Gastrocnemius medialis (tissue), 4 donors: ENCODE results near the gene LAMP1.

Source experiments
- POLR2A ChIP-seq, 2 donors: fragments of 450-650 bp; IDR thresholded peaks; one replicate each; pipeline ENCODE4 v1.6.1; 2017; ENCODE audit warnings: antibody characterized with exemption in 2 of 2, mild to moderate bottlenecking in 2 of 2, moderate library complexity in 2 of 2
- TF ChIP-seq, protein P1 (sequence below), 5 experiments: fragments of 450-650 bp in 3 of 5; fragments of 200-600 bp in 2 of 5; sonication (generic) in 2 of 5; IDR thresholded peaks in 4 of 5; conservative IDR thresholded peaks in 1 of 5; 1 replicate in 4 of 5; 2 replicates in 1 of 5; pipeline ENCODE4 v1.5.1; 2016 to 2019; ENCODE audit warnings: antibody characterized with exemption in 5 of 5, mild to moderate bottlenecking in 3 of 5, moderate library complexity in 3 of 5

DNA sequence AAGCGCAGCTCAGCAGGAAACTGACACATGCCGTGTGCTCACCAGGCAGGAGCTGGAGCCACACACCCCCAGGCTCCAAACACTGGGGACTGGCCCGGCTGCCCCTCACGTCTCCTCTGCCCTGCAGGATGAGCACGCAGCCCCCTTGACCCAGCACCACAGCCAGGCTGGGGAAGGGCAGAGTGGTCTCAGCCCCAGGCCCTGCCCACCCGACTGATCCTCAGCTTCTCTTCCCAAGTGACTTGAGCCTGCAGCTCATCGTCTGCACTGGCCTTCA lies 46.6 kb downstream of the LAMP1 start:
- TF ChIP-seq, protein P1, sequence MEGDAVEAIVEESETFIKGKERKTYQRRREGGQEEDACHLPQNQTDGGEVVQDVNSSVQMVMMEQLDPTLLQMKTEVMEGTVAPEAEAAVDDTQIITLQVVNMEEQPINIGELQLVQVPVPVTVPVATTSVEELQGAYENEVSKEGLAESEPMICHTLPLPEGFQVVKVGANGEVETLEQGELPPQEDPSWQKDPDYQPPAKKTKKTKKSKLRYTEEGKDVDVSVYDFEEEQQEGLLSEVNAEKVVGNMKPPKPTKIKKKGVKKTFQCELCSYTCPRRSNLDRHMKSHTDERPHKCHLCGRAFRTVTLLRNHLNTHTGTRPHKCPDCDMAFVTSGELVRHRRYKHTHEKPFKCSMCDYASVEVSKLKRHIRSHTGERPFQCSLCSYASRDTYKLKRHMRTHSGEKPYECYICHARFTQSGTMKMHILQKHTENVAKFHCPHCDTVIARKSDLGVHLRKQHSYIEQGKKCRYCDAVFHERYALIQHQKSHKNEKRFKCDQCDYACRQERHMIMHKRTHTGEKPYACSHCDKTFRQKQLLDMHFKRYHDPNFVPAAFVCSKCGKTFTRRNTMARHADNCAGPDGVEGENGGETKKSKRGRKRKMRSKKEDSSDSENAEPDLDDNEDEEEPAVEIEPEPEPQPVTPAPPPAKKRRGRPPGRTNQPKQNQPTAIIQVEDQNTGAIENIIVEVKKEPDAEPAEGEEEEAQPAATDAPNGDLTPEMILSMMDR (IDR thresholded peaks at IDR 0.05 in 4 of 5, conservative IDR thresholded peaks at IDR 0.05 in 1 of 5): no peak
- TF ChIP-seq POLR2A (IDR thresholded peaks at IDR 0.05): no peak
